Limb (tissue), 2 donors: Measurements from ENCODE around the gene GRPEL1.
A peak's percentile ranks its signal among the peaks of the same experiment; 100 is the strongest.

Source experiments
- DNase-seq, 2 donors: peaks; one replicate each; pipeline ENCODE4 v3.0.0-alpha.2; 2016; ENCODE audit errors: extremely low spot score in 2 of 2

The GRPEL1 gene

GRCh38 chr4:7066006-7066405 lies 1.9 kb downstream of the GRPEL1 start:
- no peak for DNase-seq

- no peak for DNase-seq
Observed at GRCh38 chr4:7063362-7063761, 4.5 kb downstream of the GRPEL1 start.

GRCh38 chr4:7062816-7063215 lies 5.0 kb downstream of the GRPEL1 start:
- no peak for DNase-seq

- no peak for DNase-seq
Observed at GRCh38 chr4:7061815-7062214, 6.0 kb downstream of the GRPEL1 start.

- DNase-seq, result no peak
Observed at GRCh38 chr4:7060346-7061150, 7.3 kb downstream of the GRPEL1 start.

GRCh38 chr4:7059662-7060061 lies 8.2 kb downstream of the GRPEL1 start:
- DNase-seq, result no peak

- DNase-seq, result no peak
Observed at GRCh38 chr4:7058792-7059191, 9.1 kb downstream of the GRPEL1 start.

GRCh38 chr4:7055990-7056325 lies 11.9 kb downstream of the GRPEL1 start:
- no peak for DNase-seq

- DNase-seq, result no peak
Observed at GRCh38 chr4:7055111-7055989, 12.5 kb downstream of the GRPEL1 start.

- no peak for DNase-seq
Observed at GRCh38 chr4:7054106-7054880, 13.6 kb downstream of the GRPEL1 start.

- peak in 1 of 2 donors; percentile 10 for DNase-seq
Observed at GRCh38 chr4:7052923-7053715, 14.7 kb downstream of the GRPEL1 start.

GRCh38 chr4:7052313-7052712 lies 15.6 kb downstream of the GRPEL1 start:
- DNase-seq, result no peak

GRCh38 chr4:7051905-7052304 lies 16.0 kb downstream of the GRPEL1 start:
- no peak for DNase-seq

GRCh38 chr4:7051144-7051495 lies 16.7 kb downstream of the GRPEL1 start:
- no peak for DNase-seq

- DNase-seq, result no peak
Observed at GRCh38 chr4:7050481-7051143, 17.3 kb downstream of the GRPEL1 start.

- no peak for DNase-seq
Observed at GRCh38 chr4:7049739-7050138, 18.1 kb downstream of the GRPEL1 start.

- DNase-seq, result no peak
Observed at GRCh38 chr4:7049295-7049694, 18.6 kb downstream of the GRPEL1 start.

- no peak for DNase-seq
Observed at GRCh38 chr4:7048642-7049041, 19.2 kb downstream of the GRPEL1 start.

GRCh38 chr4:7046971-7047370 lies 20.9 kb downstream of the GRPEL1 start:
- DNase-seq, result no peak
